HG02588 (cell line): Measurements from ENCODE around the gene MAN1C1.
"Not testable (repeated sequence)": the region's sequence is repeated elsewhere in the genome, so short reads cannot be mapped to it uniquely, and the experiment has no call there.

Source experiments
- ATAC-seq: cut with Tn5 transposase; IDR thresholded peaks from one replicate; pipeline ENCODE4 v1.9.1; 2021; ENCODE audit warnings: mild to moderate bottlenecking, moderate library complexity; ENCODE audit not compliant: unreplicated experiment

Gene MAN1C1

GRCh38 chr1:25694167-25695007, 77.8 kb downstream of the MAN1C1 start:
- ATAC-seq = no peak

GRCh38 chr1:25695090-25695770, 78.6 kb downstream of the MAN1C1 start:
- ATAC-seq = no peak

- no peak for ATAC-seq
Observed at GRCh38 chr1:25695771-25696311, 79.2 kb downstream of the MAN1C1 start.

GRCh38 chr1:25696643-25697042, 80.1 kb downstream of the MAN1C1 start:
- not testable (repeated sequence) for ATAC-seq

GRCh38 chr1:25697435-25698217, 81.0 kb downstream of the MAN1C1 start:
- no peak for ATAC-seq

GRCh38 chr1:25698252-25698651, 81.7 kb downstream of the MAN1C1 start:
- ATAC-seq = no peak

GRCh38 chr1:25699059-25699458, 82.5 kb downstream of the MAN1C1 start:
- not testable (repeated sequence) for ATAC-seq

- no peak for ATAC-seq
Observed at GRCh38 chr1:25699500-25700143, 83.0 kb downstream of the MAN1C1 start.

- no peak for ATAC-seq
Observed at GRCh38 chr1:25700144-25700523, 83.5 kb downstream of the MAN1C1 start.

- ATAC-seq = no peak
Observed at GRCh38 chr1:25700626-25701025, 84.0 kb downstream of the MAN1C1 start.

- ATAC-seq = no peak
Observed at GRCh38 chr1:25701030-25701785, 84.6 kb downstream of the MAN1C1 start.

GRCh38 chr1:25702101-25702775, 85.6 kb downstream of the MAN1C1 start:
- no peak for ATAC-seq

GRCh38 chr1:25703041-25703440, 86.5 kb downstream of the MAN1C1 start:
- ATAC-seq = no peak

GRCh38 chr1:25703671-25704266, 87.2 kb downstream of the MAN1C1 start:
- ATAC-seq = no peak

GRCh38 chr1:25704267-25704691, 87.7 kb downstream of the MAN1C1 start:
- no peak for ATAC-seq

- ATAC-seq = no peak
Observed at GRCh38 chr1:25705699-25706098, 89.1 kb downstream of the MAN1C1 start.

GRCh38 chr1:25706146-25707089, 89.8 kb downstream of the MAN1C1 start:
- no peak for ATAC-seq
